HG03457 (cell line): ENCODE data around the gene KIF6.
"Not testable (repeated sequence)": the region's sequence is repeated elsewhere in the genome, so short reads cannot be mapped to it uniquely, and the experiment has no call there.

Experiments used
- ATAC-seq: cut with Tn5 transposase; IDR thresholded peaks from one replicate; pipeline ENCODE4 v1.9.1; 2021; ENCODE audit warnings: moderate number of reproducible peaks; ENCODE audit not compliant: unreplicated experiment

Gene KIF6

GRCh38 chr6:39724787-39725631 lies at the start of gene KIF6:
Gene KIF6 (minus strand): TSS chr6:39725408. CDS start chr6:39725310, 98 bp downstream.
- peak; percentile 84 for ATAC-seq

GRCh38 chr6:39773782-39774181 lies 48.6 kb upstream of the KIF6 start:
- ATAC-seq = no peak

GRCh38 chr6:39772559-39773273 lies 47.5 kb upstream of the KIF6 start:
- ATAC-seq = no peak

- ATAC-seq = no peak
Observed at GRCh38 chr6:39770446-39770845, 45.2 kb upstream of the KIF6 start.

- no peak for ATAC-seq
Observed at GRCh38 chr6:39769012-39769411, 43.8 kb upstream of the KIF6 start.

GRCh38 chr6:39765508-39766065 lies 40.4 kb upstream of the KIF6 start:
- ATAC-seq = no peak

GRCh38 chr6:39760226-39760952 lies 35.2 kb upstream of the KIF6 start:
- no peak for ATAC-seq

- ATAC-seq = no peak
Observed at GRCh38 chr6:39758905-39759605, 33.8 kb upstream of the KIF6 start.

- no peak for ATAC-seq
Observed at GRCh38 chr6:39756582-39756981, 31.4 kb upstream of the KIF6 start.

- ATAC-seq = no peak
Observed at GRCh38 chr6:39755231-39755630, 30.0 kb upstream of the KIF6 start.

- no peak for ATAC-seq
Observed at GRCh38 chr6:39754514-39755115, 29.4 kb upstream of the KIF6 start.

- no peak for ATAC-seq
Observed at GRCh38 chr6:39753725-39754045, 28.5 kb upstream of the KIF6 start.

- ATAC-seq = no peak
Observed at GRCh38 chr6:39752835-39753724, 27.9 kb upstream of the KIF6 start.

GRCh38 chr6:39746795-39747194 lies 21.6 kb upstream of the KIF6 start:
- ATAC-seq = no peak

GRCh38 chr6:39733704-39734103 lies 8.5 kb upstream of the KIF6 start:
- ATAC-seq = no peak

GRCh38 chr6:39731565-39731964 lies 6.4 kb upstream of the KIF6 start:
- ATAC-seq = no peak

GRCh38 chr6:39729945-39730344 lies 4.7 kb upstream of the KIF6 start:
- ATAC-seq = no peak

GRCh38 chr6:39725632-39725997 lies 407 bp upstream of the KIF6 start:
- ATAC-seq = no peak

- not testable (repeated sequence) for ATAC-seq
Observed at GRCh38 chr6:39723350-39723749, 1.9 kb downstream of the KIF6 start.
